ENCODE results near the gene MBOAT1.

- TF ChIP-seq GATA3 (IDR thresholded peaks at IDR 0.05; ENCODE audit: low read depth, low read length) (no peak), GATA2 (IDR thresholded peaks at IDR 0.05; ENCODE audit: low read depth, low read length) (no peak)
Measured at GRCh38 chr6:20205722-20206161, 6.5 kb downstream of the MBOAT1 start.

Measured in SH-SY5Y (cell line).